Measurements from ENCODE around the gene ZNF653. TPM values are rescaled to one million over a fixed set of nuclear protein-coding genes. Genes with fewer than 3 reads are reported as not detected.

The ZNF653 gene
- polyA plus RNA-seq, 3 donors, result 8.1 to 11.0 (median 10.7) TPM

GRCh38 chr19:11530432-11530831, 24.8 kb upstream of the ZNF653 start:
- DNase-seq (ENCODE audit: extremely low read depth in 1 of 11, low read depth in 9 of 11, low spot score in 4 of 11), result peak in 3 of 11 donors; percentile 41 to 56 (median 48)

GRCh38 chr19:11528551-11529341, 23.1 kb upstream of the ZNF653 start, which contains the start of gene ECSIT:
ECSIT (minus strand) TSS chr19:11529134; CDS start chr19:11519170, 9,964 bp downstream.
- DNase-seq (ENCODE audit: extremely low read depth in 1 of 11, low read depth in 9 of 11, low spot score in 4 of 11), result peak; percentile 93 to 98 (median 95)

GRCh38 chr19:11519138-11519537, 13.5 kb upstream of the ZNF653 start:
- no peak for DNase-seq (ENCODE audit: extremely low read depth in 1 of 11, low read depth in 9 of 11, low spot score in 4 of 11)

GRCh38 chr19:11513946-11514345, 8.3 kb upstream of the ZNF653 start:
- DNase-seq (ENCODE audit: extremely low read depth in 1 of 11, low read depth in 9 of 11, low spot score in 4 of 11), result no peak

- DNase-seq (ENCODE audit: extremely low read depth in 1 of 11, low read depth in 9 of 11, low spot score in 4 of 11), result no peak
Measured at GRCh38 chr19:11510444-11510843, 4.8 kb upstream of the ZNF653 start.

GRCh38 chr19:11507370-11508078, 1.9 kb upstream of the ZNF653 start:
- no peak for DNase-seq (ENCODE audit: extremely low read depth in 1 of 11, low read depth in 9 of 11, low spot score in 4 of 11)

- no peak for DNase-seq (ENCODE audit: extremely low read depth in 1 of 11, low read depth in 9 of 11, low spot score in 4 of 11)
Measured at GRCh38 chr19:11506967-11507366, 1.3 kb upstream of the ZNF653 start.

GRCh38 chr19:11506101-11506555, 489 bp upstream of the ZNF653 start:
- DNase-seq (ENCODE audit: extremely low read depth in 1 of 11, low read depth in 9 of 11, low spot score in 4 of 11), result peak in 2 of 11 donors; percentile 48 to 53

GRCh38 chr19:11505032-11505503, 571 bp downstream of the ZNF653 start:
- peak in 10 of 11 donors; percentile 83 to 93 (median 91) for DNase-seq (ENCODE audit: extremely low read depth in 1 of 11, low read depth in 9 of 11, low spot score in 4 of 11)

- DNase-seq (ENCODE audit: extremely low read depth in 1 of 11, low read depth in 9 of 11, low spot score in 4 of 11), result no peak
Measured at GRCh38 chr19:11504502-11505031, 1.1 kb downstream of the ZNF653 start.

- DNase-seq (ENCODE audit: extremely low read depth in 1 of 11, low read depth in 9 of 11, low spot score in 4 of 11), result no peak
Measured at GRCh38 chr19:11499890-11500420, 5.7 kb downstream of the ZNF653 start.

GRCh38 chr19:11499220-11499726, 6.4 kb downstream of the ZNF653 start:
- no peak for DNase-seq (ENCODE audit: extremely low read depth in 1 of 11, low read depth in 9 of 11, low spot score in 4 of 11)

GRCh38 chr19:11496391-11497163, 9.1 kb downstream of the ZNF653 start:
- DNase-seq (ENCODE audit: extremely low read depth in 1 of 11, low read depth in 9 of 11, low spot score in 4 of 11), result peak in 2 of 11 donors; percentile 14 to 28

GRCh38 chr19:11495885-11496284, 9.8 kb downstream of the ZNF653 start:
- no peak for DNase-seq (ENCODE audit: extremely low read depth in 1 of 11, low read depth in 9 of 11, low spot score in 4 of 11)

- DNase-seq (ENCODE audit: extremely low read depth in 1 of 11, low read depth in 9 of 11, low spot score in 4 of 11), result no peak
Measured at GRCh38 chr19:11495481-11495880, 10.2 kb downstream of the ZNF653 start.

GRCh38 chr19:11494634-11495285, 10.9 kb downstream of the ZNF653 start:
- no peak for DNase-seq (ENCODE audit: extremely low read depth in 1 of 11, low read depth in 9 of 11, low spot score in 4 of 11)

GRCh38 chr19:11489378-11489777, 16.3 kb downstream of the ZNF653 start:
- DNase-seq (ENCODE audit: extremely low read depth in 1 of 11, low read depth in 9 of 11, low spot score in 4 of 11), result no peak

Measured in renal cortex interstitium (tissue), 11 donors.